Esophagus muscularis mucosa (tissue), 4 donors: ENCODE data around the gene UPF2. TPM values are rescaled to one million over a fixed set of nuclear protein-coding genes. Genes with fewer than 3 reads are reported as not detected.
"Not testable (repeated sequence)": the region's sequence is repeated elsewhere in the genome, so short reads cannot be mapped to it uniquely, and the experiment has no call there.

Experiments
- DNase-seq: peaks from one replicate; pipeline ENCODE4 v3.0.0-alpha.2; 2017; ENCODE audit errors: extremely low spot score
- H3K27ac ChIP-seq, 4 donors: fragments of 200-600 bp; sonication (generic); replicated peaks in 1 of 4; 1 replicate in 3 of 4; 2 replicates in 1 of 4; pipeline ENCODE4 v1.5.1; 2016 to 2019; ENCODE audit warnings: mild to moderate bottlenecking in 1 of 4
- H3K27me3 ChIP-seq, 4 donors: fragments of 200-600 bp; sonication (generic); one replicate each; pipeline versions ENCODE4 v1.5.1 to v1.6.0; 2016 to 2019
- H3K36me3 ChIP-seq, 4 donors: fragments of 200-600 bp; sonication (generic); one replicate each; pipeline ENCODE4 v1.5.1; 2016 to 2019
- H3K4me1 ChIP-seq, 4 donors: fragments of 200-600 bp; sonication (generic); one replicate each; pipeline ENCODE4 v1.5.1; 2016 to 2019
- H3K4me3 ChIP-seq, 4 donors: fragments of 200-600 bp; sonication (generic); 1 replicate in 2 of 4; 2 replicates in 2 of 4; pipeline ENCODE4 v1.5.1; 2016 to 2019; ENCODE audit warnings: mild to moderate bottlenecking in 4 of 4, moderate library complexity in 1 of 4
- H3K9me3 ChIP-seq, 4 donors: fragments of 200-600 bp; sonication (generic); 1 replicate in 3 of 4; 2 replicates in 1 of 4; pipeline ENCODE4 v1.5.1; 2016 to 2019
- CTCF ChIP-seq, 3 experiments: fragments of 200-600 bp in 2 of 3; fragments of 450-650 bp in 1 of 3; sonication (generic) in 2 of 3; IDR thresholded peaks; one replicate each; pipeline ENCODE4 v1.5.1; 2017 to 2019; ENCODE audit warnings: antibody characterized with exemption in 3 of 3, mild to moderate bottlenecking in 2 of 3, moderate library complexity in 1 of 3
- EP300 ChIP-seq: sonication (generic); formaldehyde crosslinking; IDR thresholded peaks from one replicate; pipeline ENCODE4 v1.6.1; 2017; ENCODE audit warnings: antibody characterized with exemption
- POLR2A ChIP-seq: fragments of 450-650 bp; IDR thresholded peaks from one replicate; pipeline ENCODE4 v1.6.1; 2017; ENCODE audit warnings: antibody characterized with exemption, moderate library complexity, mild to moderate bottlenecking, low read depth
- POLR2AphosphoS5 ChIP-seq, 2 donors: sonication (generic); formaldehyde crosslinking; IDR thresholded peaks; one replicate each; pipeline ENCODE4 v1.6.1; 2017; ENCODE audit warnings: antibody characterized with exemption in 2 of 2
- WGBS: methylation state at CpG from one replicate; pipeline ENCODE4 v1.1.5; 2018; 5-methylcytosine and 5-hydroxymethylcytosine counted together
- intact Hi-C: fragments of 100-400 bp; cut with DNase I; formaldehyde crosslinking; loops from one replicate; pipeline ENCODE4 v1.15.1; 2023
- total RNA-seq, 4 donors: library from RNA; depleted of rRNA; stranded (reverse); fragments of >200 nt; gene quantifications; one replicate each; pipeline versions ENCODE4 v1.1.0 to v1.2.1, GENCODE V29; 2016

UPF2 gene
- total RNA-seq, 4 donors from 2014 or later: 26.0 to 38.6 (median 28.0) TPM

- Histone ChIP-seq H3K4me3 (no peak overlapping the region), H3K27me3 (no peaks in the 10 kb centered on the region), H3K27ac (no peak overlapping the region), H3K36me3 (peaks cover 4 to 62% (median 32%) of the 10 kb centered on the region in 4 donors), H3K4me1 (peaks cover 0 to 8% (median 6%) of the 10 kb centered on the region in 4 donors), H3K9me3 (no peaks in the 10 kb centered on the region)
- no peak for TF ChIP-seq CTCF (IDR thresholded peaks at IDR 0.05)
- no peak for TF ChIP-seq POLR2A
- no peak for DNase-seq
- 96% methylated on average over 3 of the region's 3 CpGs for WGBS
- intact Hi-C loops: loop anchor here (10.0 kb wide), 1 partner anchor 187 kb away; no protein-coding TSS in a partner anchor
Observed at GRCh38 chr10:11982253-11982652, 60.4 kb downstream of the UPF2 start.

- WGBS: 96% methylated on average over 5 of the region's 5 CpGs
- Histone ChIP-seq H3K36me3 (peaks cover 12 to 57% (median 39%) of the 10 kb centered on the region in 4 donors), H3K27ac (no peak overlapping the region), H3K4me3 (no peak overlapping the region), H3K9me3 (no peaks in the 10 kb centered on the region), H3K4me1 (no peaks in the 10 kb centered on the region), H3K27me3 (no peaks in the 10 kb centered on the region)
- no peak for DNase-seq
- TF ChIP-seq POLR2AphosphoS5 (IDR thresholded peaks at IDR 0.05): no peak
- no peak for TF ChIP-seq CTCF (IDR thresholded peaks at IDR 0.05)
- no peak for TF ChIP-seq POLR2A
- TF ChIP-seq EP300: no peak
- intact Hi-C loops: no loop called here
Observed at GRCh38 chr10:11975795-11976194, 66.8 kb downstream of the UPF2 start.

GRCh38 chr10:11972523-11972922 lies 70.1 kb downstream of the UPF2 start:
- H3K27me3 ChIP-seq, H3K27ac ChIP-seq, H3K4me1 ChIP-seq, H3K9me3 ChIP-seq, intact Hi-C loops, H3K4me3 ChIP-seq, DNase-seq: not testable (repeated sequence)
- peaks cover 11 to 34% (median 18%) of the 10 kb centered on the region in 4 donors for H3K36me3 ChIP-seq
- 98% methylated on average over 7 of the region's 7 CpGs for WGBS

GRCh38 chr10:11962176-11962575 lies 80.4 kb downstream of the UPF2 start:
- H3K36me3 ChIP-seq: peaks cover 23 to 97% (median 84%) of the 10 kb centered on the region in 4 donors
- 95% methylated on average over 2 of the region's 2 CpGs for WGBS

GRCh38 chr10:11961771-11962170 lies 80.8 kb downstream of the UPF2 start:
- no peaks in the 10 kb centered on the region for H3K4me1 ChIP-seq
- TF ChIP-seq POLR2AphosphoS5 (IDR thresholded peaks at IDR 0.05) (no peak), EP300 (no peak), POLR2A (no peak)
- no peaks in the 10 kb centered on the region for H3K27me3 ChIP-seq
- peaks cover 27 to 97% (median 85%) of the 10 kb centered on the region in 4 donors for H3K36me3 ChIP-seq
- H3K4me3 ChIP-seq: no peak overlapping the region
- intact Hi-C loops: no loop called here
- WGBS: 92% methylated on average over 4 of the region's 4 CpGs
- no peaks in the 10 kb centered on the region for H3K9me3 ChIP-seq
- no peak overlapping the region for H3K27ac ChIP-seq
- no peak for DNase-seq

More at GRCh38 chr10:11962176-11962575, 80.4 kb downstream of the UPF2 start:
- no peaks in the 10 kb centered on the region for H3K9me3 ChIP-seq
- intact Hi-C loops: no loop called here
- no peak for DNase-seq
- TF ChIP-seq CTCF (IDR thresholded peaks at IDR 0.05): no peak
- no peak for TF ChIP-seq EP300
- no peak for TF ChIP-seq POLR2A
- TF ChIP-seq POLR2AphosphoS5 (IDR thresholded peaks at IDR 0.05): no peak
- H3K27ac ChIP-seq: no peak overlapping the region
- no peaks in the 10 kb centered on the region for H3K27me3 ChIP-seq
- no peaks in the 10 kb centered on the region for H3K4me1 ChIP-seq
- no peak overlapping the region for H3K4me3 ChIP-seq

- Histone ChIP-seq H3K4me3 (no peak overlapping the region), H3K36me3 (peaks cover 38 to 100% (median 89%) of the 10 kb centered on the region in 4 donors), H3K27ac (no peak overlapping the region), H3K4me1 (no peaks in the 10 kb centered on the region), H3K27me3 (no peaks in the 10 kb centered on the region), H3K9me3 (no peaks in the 10 kb centered on the region)
- TF ChIP-seq CTCF (IDR thresholded peaks at IDR 0.05): no peak
- no peak for TF ChIP-seq POLR2A
- no peak for TF ChIP-seq POLR2AphosphoS5 (IDR thresholded peaks at IDR 0.05)
- no peak for TF ChIP-seq EP300
- no peak for DNase-seq
- intact Hi-C loops: no loop called here
- 100% methylated on average over 4 of the region's 4 CpGs for WGBS
Observed at GRCh38 chr10:11959966-11960365, 82.6 kb downstream of the UPF2 start.
